H1 (cell line): ENCODE results near the gene KRT80. TPM values are rescaled to one million over a fixed set of nuclear protein-coding genes. Genes with fewer than 3 reads are reported as not detected.

ENCODE experiments used
- CTCF ChIA-PET: fragments of 300-600 bp; sonication (Branson Sonifier 250); formaldehyde crosslinking; loops from one replicate; lab custom pipeline; 2021; ENCODE audit not compliant: partially characterized antibody; lab: Charles Lee
- POLR2A ChIA-PET: fragments of 300-600 bp; sonication (Branson Sonifier 250); formaldehyde crosslinking; loops from one replicate; lab custom pipeline; 2021; ENCODE audit warnings: inconsistent platforms; ENCODE audit not compliant: partially characterized antibody; lab: Charles Lee
- DNase-seq, 2 experiments: peaks; one replicate each; pipeline versions ENCODE4 v3.0.0 to v3.0.0-alpha.2; 2010 to 2022; ENCODE audit warnings: low spot score in 2 of 2, low read depth in 1 of 2, mixed read lengths in 1 of 2
- FAIRE-seq: peaks from 2 replicates; lab custom pipeline; 2011; peaks lifted over from hg19 to GRCh38; lab: Jason Lieb, UNC
- H2AFZ ChIP-seq: 2 replicates; pipeline ENCODE4 v1.8.1; 2012; ENCODE audit warnings: low read length, inconsistent platforms
- H2AK5ac ChIP-seq: 2 replicates; pipeline ENCODE4 v1.6.1; 2013; ENCODE audit warnings: low read depth, low read length
- H2BK120ac ChIP-seq: replicated peaks from 2 replicates; pipeline ENCODE3; 2013; ENCODE audit warnings: low read depth, low read length, inconsistent platforms
- H2BK12ac ChIP-seq: 2 replicates; pipeline ENCODE4 v1.6.1; 2013; ENCODE audit warnings: low read depth, low read length
- H2BK15ac ChIP-seq: 2 replicates; pipeline ENCODE4 v1.6.1; 2013; ENCODE audit warnings: low read length
- H2BK20ac ChIP-seq: 2 replicates; pipeline ENCODE4 v1.6.1; 2013; ENCODE audit warnings: low read length
- H2BK5ac ChIP-seq: 2 replicates; pipeline ENCODE4 v1.6.1; 2013; ENCODE audit warnings: low read depth, low read length
- H3K14ac ChIP-seq: 2 replicates; pipeline ENCODE4 v1.6.1; 2013; ENCODE audit warnings: inconsistent platforms; ENCODE audit not compliant: insufficient read length
- H3K18ac ChIP-seq: 2 replicates; pipeline ENCODE4 v1.6.1; 2013; ENCODE audit warnings: low read length; ENCODE audit errors: extremely low read depth
- H3K23ac ChIP-seq: 2 replicates; pipeline ENCODE4 v1.6.1; 2013; ENCODE audit warnings: inconsistent platforms; ENCODE audit not compliant: insufficient read length
- H3K23me2 ChIP-seq: 2 replicates; pipeline ENCODE4 v1.6.1; 2013; ENCODE audit warnings: low read depth, low read length
- H3K27ac ChIP-seq: 2 replicates; pipeline ENCODE4 v1.6.1; 2011; ENCODE audit warnings: low read depth, low read length, inconsistent platforms
- H3K27me3 ChIP-seq, 4 experiments: replicated peaks in 1 of 4; 1 replicate in 1 of 4; 2 replicates in 3 of 4; pipeline versions ENCODE4 v1.6.1 to v1.8.1; 2011 to 2013; ENCODE audit warnings: low read length in 3 of 4, mild to moderate bottlenecking in 3 of 4, inconsistent platforms in 2 of 4, mixed read lengths in 2 of 4, moderate library complexity in 1 of 4; ENCODE audit not compliant: control insufficient read depth in 3 of 4, insufficient read depth in 3 of 4; ENCODE audit errors: extremely low read depth in 1 of 4
- H3K36me3 ChIP-seq, 4 experiments: 2 replicates each; pipeline versions ENCODE4 v1.6.1 to v1.8.1; 2011 to 2013; ENCODE audit warnings: mild to moderate bottlenecking in 4 of 4, low read length in 3 of 4, moderate library complexity in 2 of 4, control low read depth in 1 of 4, inconsistent platforms in 1 of 4; ENCODE audit not compliant: insufficient read depth in 4 of 4, control insufficient read depth in 2 of 4
- H3K4ac ChIP-seq: replicated peaks from 2 replicates; pipeline ENCODE3; 2013; ENCODE audit warnings: low read length, low read depth, mixed read lengths, inconsistent platforms; ENCODE audit not compliant: insufficient read length
- H3K4me1 ChIP-seq, 4 experiments: replicated peaks in 1 of 4; 1 replicate in 1 of 4; 2 replicates in 3 of 4; pipeline versions ENCODE4 v1.6.1 to v1.8.1; 2011 to 2013; ENCODE audit warnings: low read length in 3 of 4, inconsistent platforms in 2 of 4, mixed read lengths in 1 of 4; ENCODE audit not compliant: insufficient read depth in 4 of 4, control insufficient read depth in 3 of 4
- H3K4me2 ChIP-seq, 2 experiments: 2 replicates each; pipeline versions ENCODE4 v1.6.1 to v1.8.1; 2011 to 2013; ENCODE audit warnings: low read depth in 2 of 2, low read length in 2 of 2, control low read depth in 1 of 2, inconsistent platforms in 1 of 2, mild to moderate bottlenecking in 1 of 2; ENCODE audit not compliant: insufficient read depth in 1 of 2
- H3K4me3 ChIP-seq, 4 experiments: fragments of 200-600, 300-600 bp in 1 of 4; sonication (generic), shearing (Covaris generic), sonication (Bioruptor Twin) in 1 of 4; 2 replicates each; pipeline versions ENCODE4 v1.5.1 to v1.8.1; 2011 to 2016; ENCODE audit warnings: low read length in 4 of 4, low read depth in 3 of 4, control low read depth in 2 of 4, inconsistent platforms in 2 of 4, mild to moderate bottlenecking in 2 of 4, mixed read lengths in 1 of 4, moderate library complexity in 1 of 4; ENCODE audit not compliant: insufficient read depth in 2 of 4; ENCODE audit errors: extremely low read depth in 1 of 4
- H3K56ac ChIP-seq: replicated peaks from 2 replicates; pipeline ENCODE3; 2013; ENCODE audit warnings: low read depth, mild to moderate bottlenecking, mixed read lengths, low read length, inconsistent platforms; ENCODE audit not compliant: insufficient read length
- H3K79me1 ChIP-seq: 2 replicates; pipeline ENCODE4 v1.6.1; 2013; ENCODE audit warnings: low read depth, low read length, control low read depth
- H3K79me2 ChIP-seq, 2 experiments: 2 replicates each; pipeline versions ENCODE4 v1.6.1 to v1.8.1; 2012 to 2013; ENCODE audit warnings: low read length in 2 of 2, mild to moderate bottlenecking in 2 of 2, inconsistent platforms in 1 of 2; ENCODE audit not compliant: insufficient read depth in 2 of 2, control insufficient read depth in 1 of 2
- H3K9ac ChIP-seq, 4 experiments: replicated peaks in 1 of 4; 1 replicate in 1 of 4; 2 replicates in 3 of 4; pipeline versions ENCODE4 v1.6.1 to v1.8.1; 2011 to 2013; ENCODE audit warnings: low read depth in 3 of 4, low read length in 3 of 4, control low read depth in 2 of 4, mild to moderate bottlenecking in 2 of 4, moderate library complexity in 2 of 4, inconsistent platforms in 1 of 4; ENCODE audit errors: extremely low read depth in 1 of 4
- H3K9me3 ChIP-seq, 2 experiments: 2 replicates each; pipeline versions ENCODE4 v1.6.1 to v1.8.1; 2012 to 2013; ENCODE audit warnings: mild to moderate bottlenecking in 2 of 2, moderate library complexity in 2 of 2, control low read depth in 1 of 2, inconsistent platforms in 1 of 2, low read depth in 1 of 2, low read length in 1 of 2, mixed read lengths in 1 of 2; ENCODE audit not compliant: insufficient read depth in 2 of 2
- H4K20me1 ChIP-seq, 2 experiments: replicated peaks in 1 of 2; 2 replicates each; pipeline versions ENCODE3 to v1.8.1; 2011 to 2013; ENCODE audit warnings: inconsistent platforms in 2 of 2, low read length in 2 of 2, mild to moderate bottlenecking in 1 of 2; ENCODE audit not compliant: insufficient read depth in 2 of 2, control insufficient read depth in 1 of 2
- H4K5ac ChIP-seq: 2 replicates; pipeline ENCODE4 v1.6.1; 2013; ENCODE audit warnings: low read length, low read depth, mixed read lengths, inconsistent platforms; ENCODE audit not compliant: insufficient read length
- H4K8ac ChIP-seq: 2 replicates; pipeline ENCODE4 v1.8.0; 2013; ENCODE audit warnings: mild to moderate bottlenecking, moderate library complexity, low read length, inconsistent platforms; ENCODE audit not compliant: insufficient read depth; ENCODE audit errors: extremely low read depth
- H4K91ac ChIP-seq: replicated peaks from 2 replicates; pipeline ENCODE3; 2013; ENCODE audit warnings: low read length, mixed read lengths, inconsistent platforms; ENCODE audit not compliant: insufficient read length
- BACH1 ChIP-seq: IDR thresholded peaks from 2 replicates; pipeline ENCODE4 v1.6.1; 2012; ENCODE audit warnings: low read length, improper control_type of control experiment
- BCL11A ChIP-seq, 2 experiments: IDR thresholded peaks; one replicate each; pipeline ENCODE4 v1.6.1; 2011; ENCODE audit warnings: low read depth in 2 of 2, low read length in 2 of 2, mild to moderate bottlenecking in 2 of 2
- CBX8 ChIP-seq: fragments of 300-800, 300-1000 bp; sonication (generic); IDR thresholded peaks from 2 replicates; pipeline ENCODE4 v1.7.1; 2016; ENCODE audit warnings: low read depth, low read length, borderline replicate concordance
- CHD1 ChIP-seq: IDR thresholded peaks from 2 replicates; pipeline ENCODE4 v1.6.1; 2012; ENCODE audit warnings: low read depth, low read length, improper control_type of control experiment
- CREB1 ChIP-seq: IDR thresholded peaks from 2 replicates; pipeline ENCODE4 v1.6.1; 2012; ENCODE audit warnings: inconsistent platforms
- KDM1A ChIP-seq: fragments of 200-600, 300-600 bp; sonication (generic); IDR thresholded peaks from 2 replicates; pipeline ENCODE4 v1.7.1; 2016; ENCODE audit warnings: mild to moderate bottlenecking, low read length, borderline replicate concordance
- KDM4A ChIP-seq: IDR thresholded peaks from one replicate; pipeline ENCODE4 v1.7.1; 2012; ENCODE audit warnings: low read depth, mild to moderate bottlenecking, moderate library complexity, low read length, inconsistent platforms; ENCODE audit not compliant: severe bottlenecking
- KDM5A ChIP-seq: fragments of 200-600 bp; IDR thresholded peaks from 2 replicates; pipeline ENCODE4 v1.7.1; 2012; ENCODE audit warnings: mild to moderate bottlenecking, low read length, inconsistent platforms, mixed read lengths
- NANOG ChIP-seq: IDR thresholded peaks from 2 replicates; pipeline ENCODE4 v1.6.1; 2011; ENCODE audit warnings: low read length, low read depth, mild to moderate bottlenecking, inconsistent platforms; ENCODE audit not compliant: insufficient read depth, poor library complexity, severe bottlenecking
- RXRA ChIP-seq: IDR thresholded peaks from 2 replicates; pipeline ENCODE4 v1.6.1; 2011; ENCODE audit warnings: low read depth, mild to moderate bottlenecking, low read length, moderate library complexity; ENCODE audit not compliant: insufficient read depth
- SUZ12 ChIP-seq: fragments of 200-600 bp; sonication (generic); IDR thresholded peaks from 2 replicates; pipeline ENCODE4 v1.6.1; 2012; ENCODE audit warnings: mild to moderate bottlenecking, inconsistent platforms, low read length, moderate library complexity, mixed read lengths
- TEAD4 ChIP-seq: IDR thresholded peaks from 2 replicates; pipeline ENCODE4 v1.6.1; 2012; ENCODE audit warnings: low read depth, low read length, inconsistent platforms, mixed read lengths
- WGBS, 2 experiments: shearing (Covaris generic) in 1 of 2; methylation state at CpG; one replicate each; pipeline versions ENCODE4 v1.1.6 to v1.1.7; 2013 to 2015; ENCODE audit warnings: low lambda C conversion rate in 2 of 2, mixed read lengths in 2 of 2, inconsistent platforms in 1 of 2, low coverage in 1 of 2, missing lambda C conversion rate in 1 of 2; ENCODE audit not compliant: insufficient replicate concordance in 2 of 2, insufficient coverage in 1 of 2, insufficient read length in 1 of 2; ENCODE audit errors: extremely low coverage in 1 of 2, missing lambda C conversion rate in 1 of 2; 5-methylcytosine and 5-hydroxymethylcytosine counted together
- polyA plus RNA-seq, 7 experiments: library from polyadenylated mRNA; depleted of rRNA in 3 of 7; stranded (reverse) in 5 of 7; unstranded in 2 of 7; fragments of >200 nt in 5 of 7; fragments of 200-250 nt in 2 of 7; gene quantifications; 1 replicate in 5 of 7; 2 replicates in 1 of 7; 4 replicates in 1 of 7; pipeline versions ENCODE4 v1.2.1 to v1.2.3, GENCODE V29; 2011 to 2013; ENCODE audit warnings: missing spikeins in 2 of 7, mixed read lengths in 2 of 7
- total RNA-seq: library from RNA; stranded (reverse); fragmentation: NEBNext Ultra II Directional; extraction: Animal tissue kit (Norgen Biotek cat#: 25700); gene quantifications from 2 replicates; pipeline ENCODE4 v1.2.1, GENCODE V29; 2021

KRT80 gene
- total and polyA plus RNA-seq, 2 of the 8 experiments (the other 6 are each of a cell fraction or from before 2014, with no cell fraction given): 0.05 TPM; not detected in 1

GRCh38 chr12:52204095-52204930 lies 12.5 kb upstream of the KRT80 start:
- no peak overlapping the region for H3K9ac ChIP-seq
- H2AK5ac ChIP-seq: no peak overlapping the region
- no peak overlapping the region for H2BK20ac ChIP-seq
- H3K4me2 ChIP-seq: no peak overlapping the region
- H4K8ac ChIP-seq: no peak overlapping the region
- no peak overlapping the region for H2BK5ac ChIP-seq
- no peak overlapping the region for H3K14ac ChIP-seq
- H3K4me3 ChIP-seq: no peak overlapping the region
- no peak overlapping the region for H2BK15ac ChIP-seq
- H3K23me2 ChIP-seq: no peaks in the 10 kb centered on the region
- no peaks in the 10 kb centered on the region for H3K27me3 ChIP-seq
- H4K91ac ChIP-seq: no peak overlapping the region
- peaks cover 0 to 24% (median 6%) of the 10 kb centered on the region in 4 experiments; a peak in 4 of 7 replicates for H3K4me1 ChIP-seq
- no peak overlapping the region for H2AFZ ChIP-seq
- H3K23ac ChIP-seq: no peak overlapping the region
- no peak overlapping the region for H3K56ac ChIP-seq
- no peaks in the 10 kb centered on the region for H3K79me2 ChIP-seq
- no peak for FAIRE-seq
- H2BK12ac ChIP-seq: no peak overlapping the region
- DNase-seq: no peak
- no peak overlapping the region for H3K4ac ChIP-seq
- no peaks in the 10 kb centered on the region for H3K79me1 ChIP-seq
- CTCF ChIA-PET: interaction anchor here (0.8 to 13.2 kb wide), 11 partner anchors 9 to 675 kb away, joined by 3 to 146 read pairs (median 4); partner anchors contain the start of gene KRT7
- H2BK120ac ChIP-seq: no peak overlapping the region
- no peak overlapping the region for H4K5ac ChIP-seq
- no peaks in the 10 kb centered on the region for H3K9me3 ChIP-seq
- H3K18ac ChIP-seq: no peak overlapping the region
- H3K36me3 ChIP-seq: no peaks in the 10 kb centered on the region
- WGBS, 2 experiments: 87% methylated on average over 18 of the region's 18 CpGs; no CpG with 5 or more reads in 1 of the 2 experiments
- no peaks in the 10 kb centered on the region for H4K20me1 ChIP-seq
- POLR2A ChIA-PET: interaction anchor here (1.7 to 2.0 kb wide), 2 partner anchors 10 to 14 kb away, joined by 3 to 9 read pairs; no protein-coding TSS in a partner anchor
- no peak overlapping the region for H3K27ac ChIP-seq
- TF ChIP-seq BACH1 (no peak), TEAD4 (no peak), KDM1A (no peak), CHD1 (no peak), KDM5A (no peak), KDM4A (no peak), RXRA (no peak), CBX8 (no peak), NANOG (no peak), BCL11A (IDR thresholded peaks at IDR 0.05; ENCODE audit: low read depth in 2 of 2, low read length in 2 of 2) (no peak), CREB1 (no peak), SUZ12 (no peak)
